Raji (cell line): Measurements from ENCODE around the gene NPAS3.

ENCODE experiments used
- POLR2A ChIP-seq: IDR thresholded peaks from 2 replicates; pipeline ENCODE4 v1.6.1; 2011; ENCODE audit warnings: low read depth, low read length, control low read depth; ENCODE audit not compliant: insufficient read depth

The NPAS3 gene

DNA sequence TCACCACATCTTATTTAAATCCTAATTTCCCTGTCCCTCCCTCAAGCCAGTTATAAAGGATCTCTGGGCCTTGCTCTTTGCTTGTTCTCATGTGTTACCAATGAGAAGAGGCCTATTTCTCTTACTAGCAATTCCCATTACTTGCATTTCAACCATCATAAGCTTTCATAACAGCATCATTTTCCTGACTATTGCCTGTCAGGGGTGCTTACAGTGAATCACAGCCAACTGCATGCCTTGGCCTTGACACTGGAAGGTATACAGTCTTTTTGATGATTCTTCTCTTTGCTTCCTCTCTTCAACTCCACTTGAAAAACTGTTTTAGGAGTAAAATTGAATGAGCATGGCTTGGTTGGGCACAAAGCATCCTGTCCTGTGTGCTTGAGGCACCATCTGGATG lies 127.0 kb downstream of the NPAS3 start:
- no peak for TF ChIP-seq POLR2A

DNA sequence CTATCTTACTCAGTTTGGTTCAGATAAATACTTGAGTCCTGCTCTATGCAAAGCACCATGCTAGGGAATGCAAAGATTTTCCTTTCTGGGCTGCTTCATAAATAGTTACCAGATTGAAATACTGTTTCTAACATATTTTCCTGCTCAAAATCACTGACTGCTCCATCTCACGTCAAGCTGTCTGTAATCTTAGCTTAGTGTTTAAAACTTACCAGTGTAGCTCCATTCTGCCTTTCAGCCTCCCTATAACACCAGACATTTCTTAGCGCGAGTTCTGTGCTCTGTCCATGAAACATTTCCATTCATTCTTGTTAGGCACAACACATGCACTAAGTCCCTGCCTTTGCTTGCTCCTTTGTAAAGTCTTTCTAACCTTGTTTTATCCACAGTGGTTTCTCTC lies 129.4 kb downstream of the NPAS3 start:
- TF ChIP-seq POLR2A, result no peak

GRCh38 chr14:33068626-33069025 lies 129.9 kb downstream of the NPAS3 start:
- no peak for TF ChIP-seq POLR2A

DNA sequence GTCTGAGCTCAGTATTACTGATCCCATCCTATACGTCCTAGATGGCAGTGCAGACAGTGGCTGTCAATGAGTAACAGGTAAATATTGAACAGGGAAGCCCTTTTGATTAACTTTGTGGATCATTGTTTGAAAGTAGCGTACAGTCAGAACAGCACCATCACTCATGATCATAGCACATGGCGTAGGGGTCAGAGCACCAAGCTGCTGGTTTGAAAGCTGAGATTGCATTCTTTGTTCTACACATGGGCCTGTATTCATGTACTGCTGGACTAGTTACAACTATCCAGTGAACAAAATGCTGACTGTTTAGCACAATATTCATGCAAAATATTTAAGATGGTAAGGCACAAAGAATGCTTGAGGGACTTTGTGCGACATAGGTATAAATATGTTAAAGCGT lies 131.8 kb downstream of the NPAS3 start:
- TF ChIP-seq POLR2A, result no peak

GRCh38 chr14:33073023-33073422 lies 134.3 kb downstream of the NPAS3 start:
- no peak for TF ChIP-seq POLR2A

GRCh38 chr14:33081259-33081658 lies 142.6 kb downstream of the NPAS3 start:
- TF ChIP-seq POLR2A, result no peak

DNA sequence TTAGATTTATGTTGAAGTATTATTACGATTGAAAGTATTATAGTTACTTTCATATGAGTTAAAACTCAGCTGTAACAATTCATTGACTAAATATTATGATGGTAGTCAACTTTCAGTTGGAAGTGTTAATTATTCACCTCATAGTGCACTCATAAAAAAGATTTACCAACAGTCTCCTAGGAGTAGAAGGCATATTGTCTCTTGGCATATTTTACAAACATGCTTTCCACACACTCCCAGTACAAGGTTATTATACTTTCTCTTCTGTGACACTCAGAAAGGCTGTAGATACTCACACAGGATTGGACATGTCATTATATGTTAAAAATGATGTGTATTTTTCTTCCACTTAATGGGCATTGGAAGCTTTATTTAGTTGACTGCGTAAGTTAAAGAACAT lies 147.1 kb downstream of the NPAS3 start:
- TF ChIP-seq POLR2A, result no peak

GRCh38 chr14:33098016-33098415 lies 159.3 kb downstream of the NPAS3 start:
- no peak for TF ChIP-seq POLR2A

GRCh38 chr14:33103489-33103888 lies 164.8 kb downstream of the NPAS3 start:
- TF ChIP-seq POLR2A, result no peak

DNA sequence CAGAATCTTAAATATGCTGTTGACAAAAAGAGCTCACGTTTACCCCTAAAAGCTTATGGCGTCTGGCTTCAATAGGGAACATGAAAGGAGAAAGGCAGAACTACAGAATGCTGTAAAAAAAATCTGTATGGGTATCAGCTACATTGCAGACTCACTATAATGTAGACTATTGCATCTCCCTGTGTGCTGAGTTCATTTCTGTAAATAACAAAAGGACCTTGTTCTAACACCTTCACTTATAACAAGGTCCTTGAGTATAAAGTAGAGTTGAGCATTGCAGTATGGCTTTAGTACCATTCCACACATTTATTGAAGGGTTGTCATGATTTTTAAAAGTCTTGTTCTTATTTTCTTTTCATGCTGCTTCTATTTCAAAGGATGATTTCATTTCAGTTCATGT lies 165.3 kb downstream of the NPAS3 start:
- TF ChIP-seq POLR2A, result no peak

DNA sequence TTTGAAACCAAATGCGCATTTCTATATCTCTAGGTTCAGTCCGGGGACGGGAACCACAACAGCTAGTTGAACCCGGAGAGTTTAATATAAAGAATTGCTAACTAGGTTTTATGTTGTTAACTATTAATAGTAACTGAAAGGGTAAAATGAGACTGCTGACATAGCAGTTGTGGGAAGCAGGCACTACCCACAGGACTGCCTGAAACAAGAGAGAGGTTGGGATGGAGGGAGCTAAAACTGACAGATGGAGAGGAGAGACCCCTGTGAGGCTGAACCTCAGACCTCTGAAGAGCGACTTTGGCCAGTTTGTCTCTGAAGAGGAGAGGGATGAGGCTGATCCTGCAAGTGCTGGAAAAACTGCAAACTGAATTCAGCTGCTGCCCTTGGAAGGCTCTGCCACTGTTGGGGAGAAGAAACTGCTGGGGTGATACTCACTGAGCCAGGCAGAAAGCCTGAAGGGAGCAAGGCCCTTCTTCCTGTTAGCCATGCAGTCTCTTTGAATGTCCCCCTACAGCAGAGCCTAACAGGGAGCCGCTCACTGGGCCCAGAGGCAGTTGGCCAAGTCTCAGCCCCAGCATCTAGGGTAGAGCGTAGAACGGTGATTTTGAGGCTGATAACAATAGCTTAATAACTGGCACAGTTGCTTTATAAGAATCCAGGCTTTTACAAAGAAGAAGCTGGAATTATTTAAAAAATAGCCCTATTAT lies 172.2 kb downstream of the NPAS3 start:
- no peak for TF ChIP-seq POLR2A

DNA sequence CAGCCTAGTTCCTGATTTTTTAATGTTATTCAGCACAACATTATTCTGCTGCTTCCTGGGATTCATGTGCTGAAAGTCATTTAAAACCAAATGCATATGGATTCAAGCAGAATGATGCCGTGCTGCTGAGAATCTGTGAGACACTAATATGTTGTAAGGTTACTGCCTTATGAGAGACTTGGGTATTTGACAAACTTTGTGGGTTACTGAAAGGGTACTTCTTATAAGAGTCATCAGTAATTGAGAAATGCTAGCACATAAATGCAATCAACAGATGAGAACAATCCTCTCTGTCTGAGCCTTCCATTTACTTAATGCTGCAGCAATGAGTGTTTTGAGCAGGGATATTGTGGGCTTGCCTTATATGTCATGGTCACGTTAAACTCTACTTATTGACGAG lies 175.7 kb downstream of the NPAS3 start:
- no peak for TF ChIP-seq POLR2A

- no peak for TF ChIP-seq POLR2A
Measured at GRCh38 chr14:33118668-33119067, 180.0 kb downstream of the NPAS3 start.

DNA sequence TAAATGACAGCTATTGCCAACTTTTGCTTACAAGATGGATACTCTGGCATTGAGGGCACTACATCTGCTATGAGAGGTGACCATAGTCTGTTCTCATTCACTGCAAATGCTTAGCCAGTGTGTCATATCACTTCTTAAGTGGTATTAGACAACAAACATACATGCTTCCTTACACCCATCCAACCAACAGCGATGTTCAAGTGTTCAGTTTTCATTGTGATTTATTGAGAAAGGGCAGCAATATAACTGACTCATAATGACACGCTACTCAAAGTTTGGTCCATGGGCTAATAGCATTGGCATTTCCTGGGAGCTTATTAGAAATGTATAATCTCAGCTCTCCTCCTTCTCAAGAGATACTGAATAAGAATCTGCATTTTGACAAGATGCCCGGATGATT lies 181.7 kb downstream of the NPAS3 start:
- no peak for TF ChIP-seq POLR2A

GRCh38 chr14:33120966-33121365 lies 182.3 kb downstream of the NPAS3 start:
- no peak for TF ChIP-seq POLR2A

DNA sequence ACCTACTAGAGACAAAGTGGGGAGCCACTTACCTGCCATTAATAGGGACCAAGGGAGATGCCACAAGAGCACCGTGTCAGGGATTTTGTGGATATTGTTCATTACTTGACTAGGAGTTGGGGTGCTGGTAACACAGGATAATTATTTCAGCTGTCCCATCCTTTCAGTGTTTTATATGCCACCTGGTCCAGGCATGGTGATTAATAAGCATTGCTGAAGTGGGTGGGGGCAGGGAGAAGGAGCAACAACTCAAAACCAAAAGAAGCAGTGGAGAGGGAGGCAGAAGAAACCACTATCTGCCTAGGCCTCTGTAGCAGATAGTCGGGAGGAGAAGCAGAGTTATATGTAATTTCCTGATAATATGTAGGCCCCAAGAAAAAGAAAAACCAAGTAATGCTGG lies 184.6 kb downstream of the NPAS3 start:
- no peak for TF ChIP-seq POLR2A

- no peak for TF ChIP-seq POLR2A
Measured at GRCh38 chr14:33126433-33126832, 187.8 kb downstream of the NPAS3 start.
